WTC11 (cell line): Measurements from ENCODE around the gene TMEM218.

Source experiments
- TF ChIP-seq, protein P1 (sequence below): sonication (generic); formaldehyde crosslinking; IDR thresholded peaks from 2 replicates; pipeline ENCODE4 v1.8.0; 2022; ENCODE audit warnings: mild to moderate bottlenecking, missing genetic modification reagents
- TF ChIP-seq, protein P2 (sequence below): sonication (generic); formaldehyde crosslinking; conservative IDR thresholded peaks from 2 replicates; pipeline ENCODE4 v1.8.1; 2022; ENCODE audit warnings: mild to moderate bottlenecking, missing genetic modification reagents

DNA sequence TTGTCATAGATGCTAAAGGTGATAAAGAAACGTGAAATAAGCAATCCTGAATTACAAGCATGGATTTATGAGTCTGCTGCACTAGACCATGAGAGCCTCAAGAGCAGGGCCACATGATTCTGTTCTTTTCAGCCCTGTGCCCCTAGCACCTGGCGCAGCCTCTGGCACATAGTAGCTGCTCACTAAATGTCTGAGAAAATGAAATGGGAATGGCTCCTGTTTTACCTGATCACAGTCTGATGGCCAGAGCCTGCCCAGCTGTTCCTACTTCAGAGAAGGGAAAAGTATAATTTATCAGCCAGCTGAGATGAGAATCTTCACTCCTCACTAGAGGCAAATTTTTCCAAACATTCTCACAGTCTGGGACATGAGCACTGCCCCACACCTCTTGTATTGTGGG, 42.4 kb upstream of the TMEM218 start:
- TF ChIP-seq, protein P1, sequence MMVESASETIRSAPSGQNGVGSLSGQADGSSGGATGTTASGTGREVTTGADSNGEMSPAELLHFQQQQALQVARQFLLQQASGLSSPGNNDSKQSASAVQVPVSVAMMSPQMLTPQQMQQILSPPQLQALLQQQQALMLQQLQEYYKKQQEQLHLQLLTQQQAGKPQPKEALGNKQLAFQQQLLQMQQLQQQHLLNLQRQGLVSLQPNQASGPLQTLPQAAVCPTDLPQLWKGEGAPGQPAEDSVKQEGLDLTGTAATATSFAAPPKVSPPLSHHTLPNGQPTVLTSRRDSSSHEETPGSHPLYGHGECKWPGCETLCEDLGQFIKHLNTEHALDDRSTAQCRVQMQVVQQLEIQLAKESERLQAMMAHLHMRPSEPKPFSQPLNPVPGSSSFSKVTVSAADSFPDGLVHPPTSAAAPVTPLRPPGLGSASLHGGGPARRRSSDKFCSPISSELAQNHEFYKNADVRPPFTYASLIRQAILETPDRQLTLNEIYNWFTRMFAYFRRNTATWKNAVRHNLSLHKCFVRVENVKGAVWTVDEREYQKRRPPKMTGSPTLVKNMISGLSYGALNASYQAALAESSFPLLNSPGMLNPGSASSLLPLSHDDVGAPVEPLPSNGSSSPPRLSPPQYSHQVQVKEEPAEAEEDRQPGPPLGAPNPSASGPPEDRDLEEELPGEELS, result no peak
- TF ChIP-seq, protein P2, sequence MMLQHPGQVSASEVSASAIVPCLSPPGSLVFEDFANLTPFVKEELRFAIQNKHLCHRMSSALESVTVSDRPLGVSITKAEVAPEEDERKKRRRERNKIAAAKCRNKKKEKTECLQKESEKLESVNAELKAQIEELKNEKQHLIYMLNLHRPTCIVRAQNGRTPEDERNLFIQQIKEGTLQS (CRISPR knock-in tag), result no peak
